HG02798 (cell line): ENCODE data around the gene LTN1.
"Not testable (repeated sequence)": the region's sequence is repeated elsewhere in the genome, so short reads cannot be mapped to it uniquely, and the experiment has no call there.

Experiments
- ATAC-seq: cut with Tn5 transposase; IDR thresholded peaks from one replicate; pipeline ENCODE4 v1.9.1; 2021; ENCODE audit warnings: mild to moderate bottlenecking; ENCODE audit not compliant: unreplicated experiment, poor library complexity

LTN1 gene

GRCh38 chr21:28936721-28937120 lies 56.0 kb downstream of the LTN1 start:
- ATAC-seq = no peak

DNA sequence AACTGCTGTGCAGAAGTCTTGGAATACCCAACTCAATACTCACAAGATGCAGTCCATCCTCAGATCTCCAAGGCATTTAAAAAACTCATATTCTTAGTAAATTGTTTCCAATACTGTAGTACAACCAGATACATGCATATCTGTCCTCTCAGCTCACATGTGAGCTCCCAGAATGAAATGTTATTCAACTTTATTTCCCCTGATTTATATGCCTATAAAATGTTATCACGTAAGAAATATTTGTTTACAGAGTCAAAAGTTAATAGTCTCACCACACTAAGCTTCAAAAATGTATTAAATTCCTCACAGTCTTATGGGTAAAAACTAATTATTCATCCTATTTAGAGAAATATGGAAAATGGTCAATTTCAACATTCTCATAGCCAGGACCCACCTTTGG lies 56.6 kb downstream of the LTN1 start:
- ATAC-seq = no peak

DNA sequence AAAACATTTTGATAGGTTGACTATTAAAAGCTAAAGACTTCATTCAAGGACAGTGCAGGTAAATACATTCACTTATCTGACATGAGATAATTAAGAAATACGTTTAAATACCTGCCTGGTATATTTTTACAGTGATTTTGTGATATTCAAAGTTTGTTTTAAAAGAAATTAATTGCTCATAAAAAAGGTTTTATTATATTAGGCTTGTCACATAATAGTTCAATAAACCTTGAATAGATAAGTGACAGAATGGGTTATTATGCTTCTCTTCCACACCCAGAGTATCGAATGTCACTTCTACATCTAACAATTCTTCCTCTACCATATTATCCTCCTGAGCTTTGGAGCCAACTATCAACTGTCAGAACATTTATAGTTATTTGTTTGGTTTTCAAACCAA lies 60.0 kb downstream of the LTN1 start:
- no peak for ATAC-seq

DNA sequence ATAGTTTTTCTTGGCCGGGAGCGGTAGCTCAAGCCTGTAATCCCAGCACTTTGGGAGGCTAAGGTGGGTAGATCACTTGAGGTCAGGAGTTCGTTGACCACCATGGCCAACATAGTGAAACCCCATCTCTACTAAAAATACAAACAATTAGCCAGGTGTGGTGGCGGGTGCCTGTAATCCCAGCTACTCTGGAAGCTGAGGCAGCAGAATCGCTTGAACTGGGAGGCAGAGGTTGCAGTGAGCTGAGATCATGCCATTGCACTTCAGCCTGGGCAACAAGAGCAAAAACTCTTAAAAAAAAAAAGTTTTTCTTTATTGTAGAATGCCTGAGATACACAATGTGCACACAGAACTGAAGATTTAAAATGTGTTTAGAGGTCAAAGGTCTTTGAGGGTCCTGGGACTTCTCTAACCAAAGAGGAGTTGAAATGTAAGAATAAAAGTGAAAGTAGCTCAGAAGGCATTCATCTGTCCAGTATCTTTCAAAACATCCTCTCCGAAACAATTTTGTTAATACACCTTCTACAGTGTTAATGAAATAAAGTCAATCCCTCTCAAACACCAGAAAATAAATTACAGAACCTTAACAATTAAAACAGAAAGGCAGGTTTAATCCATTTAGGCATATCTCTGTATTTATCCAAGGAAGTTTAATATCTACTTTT lies 60.8 kb downstream of the LTN1 start:
- not testable (repeated sequence) for ATAC-seq

DNA sequence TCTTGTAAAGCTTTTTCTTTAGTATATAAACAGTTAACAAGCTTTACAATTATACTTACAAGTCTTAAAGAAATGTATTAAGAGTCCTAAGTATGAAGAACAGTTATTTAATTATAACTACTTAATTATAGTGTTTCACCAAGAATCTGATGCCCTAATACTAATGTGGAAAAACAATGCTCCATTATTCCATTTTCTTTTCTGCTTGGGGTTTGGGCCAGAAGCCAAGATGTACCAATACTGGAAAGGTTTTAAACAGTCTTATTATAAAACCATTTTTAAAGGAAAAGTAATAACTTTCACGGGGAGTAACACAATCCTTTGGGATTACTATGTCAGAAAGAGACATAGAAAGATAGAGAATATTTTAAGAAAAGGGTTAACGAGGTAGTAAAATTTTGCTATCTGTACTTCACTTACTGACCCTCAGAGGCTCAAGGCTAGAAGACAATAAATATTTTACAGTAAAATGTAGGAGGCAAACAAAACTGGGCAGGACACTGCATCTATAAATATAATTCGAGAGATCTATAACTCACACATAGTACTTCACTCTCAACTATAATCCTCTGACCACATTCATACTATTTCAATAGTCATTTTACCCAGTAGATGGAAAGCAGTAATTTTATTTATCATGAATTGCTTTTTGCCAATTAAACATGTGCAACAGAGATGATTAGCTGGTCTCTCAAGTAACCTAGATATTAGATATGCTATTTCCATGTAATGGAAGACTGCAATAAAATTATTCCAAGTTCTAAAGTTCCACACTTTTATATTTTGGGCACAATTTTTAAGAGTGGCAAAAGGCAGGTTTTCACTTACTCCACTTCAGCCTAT lies 63.9 kb downstream of the LTN1 start:
- ATAC-seq = no peak

DNA sequence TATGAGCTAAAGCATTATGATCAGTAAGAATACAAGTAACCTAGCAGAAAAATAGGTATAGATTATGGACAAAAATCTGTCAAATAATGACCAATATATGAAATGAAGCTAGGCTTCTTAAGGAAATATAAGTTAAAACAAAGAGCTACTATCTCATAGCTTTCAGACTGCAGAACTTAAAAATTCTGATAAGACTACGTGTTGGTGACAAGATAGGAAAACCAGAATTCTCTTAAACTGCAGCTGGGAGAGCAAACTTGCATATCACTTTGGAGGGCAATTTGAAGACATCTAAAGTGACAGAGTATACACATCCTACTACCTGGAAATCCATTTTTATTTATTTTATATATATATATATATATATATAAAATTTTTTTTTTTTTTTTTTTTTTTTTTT lies 65.5 kb downstream of the LTN1 start:
- no peak for ATAC-seq

DNA sequence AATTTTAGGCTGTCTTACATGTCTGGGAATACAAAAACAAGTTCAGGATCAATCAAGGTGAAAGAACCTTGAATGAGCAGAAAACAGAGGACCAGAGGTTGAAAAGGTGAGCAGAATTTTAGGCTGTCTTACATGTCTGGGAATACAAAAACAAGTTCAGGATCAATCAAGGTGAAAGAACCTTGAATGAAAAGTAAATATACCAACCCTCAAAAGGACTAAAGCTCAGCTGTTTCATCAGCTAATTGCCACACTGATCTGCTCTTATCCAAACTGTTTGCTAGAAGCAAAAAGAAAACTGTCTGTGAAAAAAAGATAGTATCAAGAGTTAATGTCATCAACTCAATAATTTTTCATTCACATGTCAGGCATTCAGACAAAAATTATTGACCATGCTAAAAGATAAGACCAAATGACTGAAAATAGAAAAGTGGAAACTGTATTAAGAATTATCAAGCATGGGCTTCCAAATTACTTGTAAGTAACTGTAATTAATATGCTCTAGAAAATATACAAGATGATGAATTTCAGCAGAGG lies 69.2 kb downstream of the LTN1 start:
- ATAC-seq = no peak

- ATAC-seq = no peak
Observed at GRCh38 chr21:28922368-28922767, 70.3 kb downstream of the LTN1 start.

DNA sequence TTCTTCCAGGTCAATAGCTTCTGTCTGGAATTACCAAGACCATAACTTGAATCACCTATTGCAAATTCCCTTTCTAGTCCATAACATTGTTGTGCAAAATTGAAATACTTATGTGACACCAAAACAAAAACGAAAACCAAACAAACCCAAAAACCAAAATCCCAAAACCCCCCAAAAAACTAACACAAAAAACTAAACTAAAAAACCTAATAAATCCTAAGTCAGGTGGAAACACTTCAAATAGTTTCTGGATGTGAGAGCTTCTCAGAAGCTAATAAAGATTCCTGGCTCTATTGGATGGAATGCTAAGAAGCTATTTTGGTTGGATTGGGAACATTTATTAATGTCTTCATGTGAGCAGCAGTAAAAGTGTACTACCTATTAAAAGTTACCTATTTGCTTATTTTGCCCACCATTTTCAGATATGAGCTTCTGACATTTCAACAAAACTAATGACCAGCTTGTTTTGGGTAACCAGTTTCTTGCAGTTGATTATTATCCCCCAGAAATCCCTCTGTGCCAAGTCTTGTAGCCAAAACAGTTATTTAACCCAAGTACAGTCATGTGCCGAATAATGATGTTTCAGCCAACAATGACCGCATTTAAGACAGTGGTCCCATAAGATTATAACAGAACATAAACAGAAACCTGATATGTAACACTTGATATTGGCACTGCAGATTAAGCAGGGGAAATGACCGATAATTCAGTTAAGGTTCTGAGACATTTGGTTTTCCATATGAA lies 76.4 kb downstream of the LTN1 start:
- no peak for ATAC-seq

DNA sequence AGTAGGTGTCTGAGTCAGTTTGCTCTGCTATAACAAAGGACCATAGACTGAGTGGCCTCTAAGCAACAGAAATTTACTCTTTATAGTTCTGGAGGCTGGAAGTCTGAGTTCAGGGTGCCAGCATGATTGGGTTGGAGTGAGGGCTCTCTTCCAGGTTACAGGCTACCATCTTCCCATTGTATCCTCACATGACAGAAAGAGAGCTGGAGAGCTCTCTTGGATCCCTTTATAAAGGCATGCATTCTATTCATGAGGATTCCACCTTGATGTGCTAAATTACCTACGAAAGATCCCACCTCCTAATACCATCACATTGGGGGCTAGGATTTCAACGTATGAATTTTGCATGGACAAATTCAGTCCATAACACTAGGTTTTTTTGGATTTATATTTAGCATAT lies 79.6 kb downstream of the LTN1 start:
- no peak for ATAC-seq

GRCh38 chr21:28910280-28910887 lies 82.3 kb downstream of the LTN1 start:
- no peak for ATAC-seq

DNA sequence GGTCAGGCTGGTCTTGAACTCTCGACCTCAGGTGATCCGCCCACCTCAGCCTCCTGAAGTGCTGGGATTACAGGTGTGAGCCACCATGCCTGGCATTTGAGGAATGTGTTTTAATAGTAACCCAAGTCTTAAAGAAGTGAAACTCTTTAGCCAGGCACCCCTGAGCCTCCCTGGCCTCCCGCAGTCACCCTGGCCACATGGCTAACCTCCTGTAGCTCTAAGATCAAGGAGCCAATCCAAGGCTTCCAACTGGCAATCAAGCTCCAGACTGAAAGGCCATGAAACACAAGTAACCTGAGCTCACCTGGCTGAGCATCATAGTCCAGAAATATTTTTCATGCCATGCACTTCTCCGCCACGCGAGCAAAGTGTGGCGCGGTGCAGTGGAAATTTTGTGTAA lies 84.3 kb downstream of the LTN1 start:
- ATAC-seq = no peak

- no peak for ATAC-seq
Observed at GRCh38 chr21:28906841-28907240, 85.8 kb downstream of the LTN1 start.

GRCh38 chr21:28906236-28906635 lies 86.4 kb downstream of the LTN1 start:
- ATAC-seq = no peak

- ATAC-seq = no peak
Observed at GRCh38 chr21:28904961-28905435, 87.7 kb downstream of the LTN1 start.

GRCh38 chr21:28903448-28903847 lies 89.2 kb downstream of the LTN1 start:
- ATAC-seq = no peak

DNA sequence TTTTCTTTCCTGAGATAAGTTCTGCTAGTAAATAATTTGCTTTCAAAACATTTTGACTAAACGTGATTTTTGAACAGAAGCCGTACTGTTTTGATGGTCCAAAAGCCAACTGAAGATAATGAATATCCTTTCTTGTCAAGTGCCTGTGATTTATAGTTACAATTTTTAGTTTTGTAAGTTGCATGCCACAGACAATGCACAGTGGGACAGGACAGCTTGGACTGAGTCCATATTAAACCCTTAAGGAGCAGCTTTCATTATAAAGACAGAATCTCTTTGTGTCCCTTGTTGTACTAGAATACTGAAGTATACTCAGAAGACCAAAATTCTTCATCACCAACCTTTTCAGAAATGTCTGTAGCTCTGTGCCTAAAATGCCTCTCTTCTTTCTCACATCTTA lies 92.2 kb downstream of the LTN1 start:
- ATAC-seq = no peak

GRCh38 chr21:28899744-28900143 lies 92.9 kb downstream of the LTN1 start:
- ATAC-seq = no peak

GRCh38 chr21:28899220-28899619 lies 93.5 kb downstream of the LTN1 start:
- no peak for ATAC-seq

GRCh38 chr21:28893687-28894086 lies 99.0 kb downstream of the LTN1 start:
- ATAC-seq = no peak
